Bronchial epithelial cell (primary cell): ENCODE measurements around the gene NBEA. TPM values are rescaled to one million over a fixed set of nuclear protein-coding genes. Genes with fewer than 3 reads are reported as not detected.

ENCODE experiments used
- DNase-seq: peaks from one replicate; pipeline ENCODE4 v3.0.0-alpha.2; 2010; ENCODE audit warnings: low read depth
- FAIRE-seq: peaks from 2 replicates; lab custom pipeline; 2011; peaks lifted over from hg19 to GRCh38; lab: Jason Lieb, UNC
- H3K27me3 ChIP-seq: 2 replicates; pipeline ENCODE4 v1.5.1; 2011; ENCODE audit warnings: low read length; ENCODE audit not compliant: control insufficient read depth, insufficient read depth
- H3K36me3 ChIP-seq: 2 replicates; pipeline ENCODE4 v1.5.1; 2011; ENCODE audit warnings: low read length; ENCODE audit not compliant: control insufficient read depth, insufficient read depth
- H3K4me3 ChIP-seq: 2 replicates; pipeline ENCODE4 v1.5.1; 2011; ENCODE audit warnings: mild to moderate bottlenecking, low read depth, low read length, control low read depth
- total RNA-seq: library from RNA; depleted of rRNA; stranded (reverse); fragments of >200 nt; gene quantifications from 2 replicates; pipeline ENCODE4 v1.2.1, GENCODE V29; 2014
- TF ChIP-seq, protein P1 (sequence below): IDR thresholded peaks from 2 replicates; pipeline ENCODE4 v1.5.1; 2011; ENCODE audit warnings: mild to moderate bottlenecking, moderate library complexity, low read length, control low read depth, inconsistent platforms; ENCODE audit not compliant: insufficient read depth, severe bottlenecking

Gene NBEA
- total RNA-seq, 1 donor from 2014 or later, result 0.53 TPM

DNA sequence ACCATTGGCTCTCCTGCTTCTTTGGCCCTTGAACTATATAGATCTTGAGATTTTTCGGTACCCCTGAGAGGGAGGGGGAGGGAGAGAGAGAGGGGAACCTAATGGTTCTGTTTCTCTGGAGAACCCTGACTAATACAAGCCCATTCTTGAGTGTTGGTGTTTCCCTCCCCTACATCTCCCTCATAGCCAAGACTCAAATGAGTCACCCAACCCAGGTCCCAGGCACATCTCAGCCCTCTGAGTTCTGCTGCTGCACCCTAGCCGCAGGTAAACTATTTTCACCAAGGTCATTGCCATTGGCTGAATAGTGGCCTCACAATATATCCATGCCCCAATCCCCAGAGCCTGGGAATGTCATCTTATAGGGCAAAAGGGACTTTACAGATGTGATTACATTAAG lies 760.2 kb downstream of the NBEA start:
- Histone ChIP-seq H3K27me3 (no peaks in the 10 kb centered on the region), H3K36me3 (no peaks in the 10 kb centered on the region), H3K4me3 (no peak overlapping the region)
- DNase-seq (no peak), FAIRE-seq (no peak)
- TF ChIP-seq, protein P1, sequence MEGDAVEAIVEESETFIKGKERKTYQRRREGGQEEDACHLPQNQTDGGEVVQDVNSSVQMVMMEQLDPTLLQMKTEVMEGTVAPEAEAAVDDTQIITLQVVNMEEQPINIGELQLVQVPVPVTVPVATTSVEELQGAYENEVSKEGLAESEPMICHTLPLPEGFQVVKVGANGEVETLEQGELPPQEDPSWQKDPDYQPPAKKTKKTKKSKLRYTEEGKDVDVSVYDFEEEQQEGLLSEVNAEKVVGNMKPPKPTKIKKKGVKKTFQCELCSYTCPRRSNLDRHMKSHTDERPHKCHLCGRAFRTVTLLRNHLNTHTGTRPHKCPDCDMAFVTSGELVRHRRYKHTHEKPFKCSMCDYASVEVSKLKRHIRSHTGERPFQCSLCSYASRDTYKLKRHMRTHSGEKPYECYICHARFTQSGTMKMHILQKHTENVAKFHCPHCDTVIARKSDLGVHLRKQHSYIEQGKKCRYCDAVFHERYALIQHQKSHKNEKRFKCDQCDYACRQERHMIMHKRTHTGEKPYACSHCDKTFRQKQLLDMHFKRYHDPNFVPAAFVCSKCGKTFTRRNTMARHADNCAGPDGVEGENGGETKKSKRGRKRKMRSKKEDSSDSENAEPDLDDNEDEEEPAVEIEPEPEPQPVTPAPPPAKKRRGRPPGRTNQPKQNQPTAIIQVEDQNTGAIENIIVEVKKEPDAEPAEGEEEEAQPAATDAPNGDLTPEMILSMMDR, result no peak

DNA sequence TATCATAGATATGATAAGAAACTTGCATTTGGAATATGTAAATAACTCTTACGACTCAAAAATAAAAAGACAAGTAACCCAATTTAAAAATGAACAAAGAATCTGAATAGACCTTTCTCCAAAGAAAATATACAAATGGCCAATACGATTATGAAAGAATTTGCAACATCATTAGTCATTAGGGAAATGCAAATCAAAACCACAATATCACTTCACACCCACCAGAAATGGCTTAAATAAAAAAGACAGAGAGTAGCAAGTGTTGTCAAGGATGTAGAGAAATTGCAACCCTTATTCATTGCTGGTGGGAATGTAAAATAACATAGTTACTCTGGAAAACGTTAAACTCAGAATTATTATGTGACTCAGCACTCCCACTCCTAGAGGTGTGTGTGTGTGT lies 761.0 kb downstream of the NBEA start:
- no peaks in the 10 kb centered on the region for H3K27me3 ChIP-seq
- H3K4me3 ChIP-seq, result no peak overlapping the region
- FAIRE-seq (no peak), DNase-seq (peak; percentile 18)
- H3K36me3 ChIP-seq, result no peaks in the 10 kb centered on the region
- TF ChIP-seq, protein P1, result no peak

DNA sequence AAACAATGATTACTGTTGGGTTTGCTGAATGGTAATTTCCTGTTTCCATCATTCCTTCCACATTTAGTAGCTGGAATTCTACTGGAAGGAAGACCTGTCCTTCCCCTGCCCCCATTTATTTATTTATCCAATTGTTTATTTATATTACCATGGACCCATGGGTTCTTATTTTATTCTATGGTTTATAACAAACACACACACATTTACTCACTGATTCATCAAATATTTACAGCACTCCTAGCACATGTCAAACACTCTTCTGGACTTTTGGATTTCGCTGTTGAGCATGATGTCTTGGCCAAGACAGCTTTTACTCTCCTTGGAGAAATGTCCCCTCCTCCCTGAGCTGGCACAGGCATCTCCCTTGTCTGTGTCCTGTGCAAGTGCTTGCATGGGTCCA lies 762.3 kb downstream of the NBEA start:
- no peak for FAIRE-seq
- no peaks in the 10 kb centered on the region for H3K27me3 ChIP-seq

DNA sequence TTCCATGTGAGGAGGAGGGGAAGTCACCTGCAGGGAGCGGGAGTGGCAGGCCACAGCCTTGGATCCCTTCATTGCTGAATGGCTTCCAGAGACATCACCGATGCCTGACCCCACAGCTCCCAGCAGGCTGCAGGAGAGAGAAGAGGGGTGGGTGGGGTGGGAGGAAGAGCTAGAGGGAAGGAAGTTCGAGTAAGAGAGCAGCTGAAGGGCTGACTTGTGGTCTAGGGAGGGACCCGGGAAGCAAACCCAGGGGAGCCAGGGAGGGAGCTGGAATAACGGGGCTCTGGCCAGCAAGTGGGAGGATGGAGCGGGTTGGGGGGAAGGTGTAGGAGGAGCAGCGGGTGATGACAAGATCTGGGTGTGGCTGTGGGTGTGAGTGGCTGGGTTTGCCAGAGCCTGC lies 764.2 kb downstream of the NBEA start:
- DNase-seq, result no peak
- no peaks in the 10 kb centered on the region for H3K27me3 ChIP-seq
- no peak overlapping the region for H3K4me3 ChIP-seq
- H3K36me3 ChIP-seq, result no peaks in the 10 kb centered on the region
- TF ChIP-seq, protein P1, result no peak
- no peak for FAIRE-seq

More for the DNA sequence above, 762.3 kb downstream of the NBEA start:
- Histone ChIP-seq H3K36me3 (no peaks in the 10 kb centered on the region), H3K4me3 (no peak overlapping the region)
- no peak for DNase-seq
- TF ChIP-seq, protein P1, result no peak

DNA sequence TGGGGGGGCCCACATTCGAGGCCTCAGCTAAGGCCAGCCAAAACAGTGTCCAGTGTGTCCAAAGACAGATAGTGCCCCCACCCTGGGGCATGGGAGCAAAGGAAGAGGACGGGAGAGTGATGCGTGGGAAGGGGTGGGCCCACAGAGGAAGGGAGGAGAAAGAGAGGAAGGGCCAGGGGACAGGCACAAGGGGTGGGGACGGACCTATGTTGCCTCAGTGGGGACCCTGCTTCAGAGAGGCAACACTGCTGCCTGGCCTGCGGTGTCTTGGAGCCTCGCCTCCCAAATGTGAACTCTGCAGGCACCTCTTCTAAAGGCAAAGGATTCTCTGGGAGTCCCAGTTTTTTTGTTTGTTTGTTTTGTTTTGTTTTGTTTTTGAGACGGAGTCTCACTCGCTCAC lies 764.7 kb downstream of the NBEA start:
- Histone ChIP-seq H3K36me3 (no peaks in the 10 kb centered on the region), H3K4me3 (no peak overlapping the region), H3K27me3 (no peaks in the 10 kb centered on the region)
- TF ChIP-seq, protein P1, result no peak
- FAIRE-seq (no peak), DNase-seq (no peak)

DNA sequence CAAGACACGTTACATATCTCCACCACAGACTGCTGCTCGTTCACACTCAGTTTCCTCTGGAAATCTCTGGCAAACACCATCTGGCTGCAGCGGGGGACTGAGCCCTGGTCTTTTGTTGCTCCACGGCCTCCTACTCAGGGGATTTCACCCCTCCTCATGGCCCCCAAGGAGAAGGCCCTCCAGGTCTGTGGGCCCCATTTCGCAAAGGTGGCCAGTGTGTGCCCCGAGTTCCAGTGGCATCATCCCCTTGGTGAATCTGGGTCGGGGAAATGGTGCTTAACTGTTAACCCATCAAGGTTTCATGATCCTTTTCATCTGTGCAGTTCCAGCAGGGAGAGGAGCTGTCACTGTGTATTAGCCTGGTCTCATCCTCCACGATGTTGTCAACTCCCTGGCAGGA lies 769.8 kb downstream of the NBEA start:
- no peak overlapping the region for H3K4me3 ChIP-seq
- FAIRE-seq (no peak), DNase-seq (peak; percentile 38)
- no peaks in the 10 kb centered on the region for H3K36me3 ChIP-seq
- TF ChIP-seq, protein P1, result no peak
- no peaks in the 10 kb centered on the region for H3K27me3 ChIP-seq
